ENCODE results near the gene SLC9A9. TPM values are rescaled to one million over a fixed set of nuclear protein-coding genes. Genes with fewer than 3 reads are reported as not detected.

The SLC9A9 gene
- total and polyA plus RNA-seq, 10 of the 15 experiments (the other 5 are each of a cell fraction or from before 2014, with no cell fraction given): 3.5 to 14.2 (median 9.3) TPM

- ATAC-seq (no peak), DNase-seq (ENCODE audit: low read depth, low spot score) (no peak)
- SMC1A ChIA-PET (ENCODE audit: uncharacterized antibody, unreplicated experiment): no interaction called here
These were observed 135.7 kb downstream of the SLC9A9 start for GRCh38 chr3:143712522-143712921.

More at GRCh38 chr3:143712522-143712921, 135.7 kb downstream of the SLC9A9 start:
- Histone ChIP-seq H3K36me3 (ENCODE audit: control insufficient read depth in 2 of 2, insufficient read depth in 2 of 2, low read length in 1 of 2) (no peaks in the 10 kb centered on the region), H3K79me2 (ENCODE audit: control insufficient read depth, insufficient read depth, low read length) (no peaks in the 10 kb centered on the region), H3K27me3 (replicated peaks in 1 of 2; ENCODE audit: control insufficient read depth in 2 of 2, insufficient read depth in 2 of 2, low read length in 1 of 2) (no peaks in the 10 kb centered on the region), H3K9ac (ENCODE audit: control insufficient read depth, insufficient read depth, low read length) (no peak overlapping the region), H3K27ac (ENCODE audit: control insufficient read depth, insufficient read depth) (no peak overlapping the region), H3K4me2 (ENCODE audit: control insufficient read depth, insufficient read depth) (no peak overlapping the region), H4K20me1 (ENCODE audit: control insufficient read depth, insufficient read depth) (no peaks in the 10 kb centered on the region), H2AFZ (ENCODE audit: control insufficient read depth, low read depth, low read length) (no peak overlapping the region), H3K4me1 (ENCODE audit: control insufficient read depth, insufficient read depth, low read length) (no peaks in the 10 kb centered on the region), H3K9me3 (replicated peaks; ENCODE audit: control insufficient read depth, insufficient read depth, low read length) (no peaks in the 10 kb centered on the region; the same call in 2 of the 3 replicates), H3K4me3 (no peak overlapping the region)
- no peak for FAIRE-seq
- TF ChIP-seq NBN (IDR thresholded peaks at IDR 0.05): no peak
- no peak for TF ChIP-seq NRF1 (conservative IDR thresholded peaks at IDR 0.05; ENCODE audit: low read depth, low read length)
- TF ChIP-seq POU2F2 (IDR thresholded peaks at IDR 0.05; ENCODE audit: borderline replicate concordance, low read depth, low read length): no peak
- TF ChIP-seq EGR1 (IDR thresholded peaks at IDR 0.05; ENCODE audit: borderline replicate concordance in 1 of 2, low read depth in 2 of 2, low read length in 2 of 2): no peak
- TF ChIP-seq HCFC1 (IDR thresholded peaks at IDR 0.05; ENCODE audit: low read length): no peak
- no peak for TF ChIP-seq POLR2A (IDR thresholded peaks at IDR 0.05; ENCODE audit: low read depth, low read length)
- no peak for TF ChIP-seq SUZ12 (IDR thresholded peaks at IDR 0.05; ENCODE audit: unreplicated experiment)
- no peak for TF ChIP-seq ZBTB33 (IDR thresholded peaks at IDR 0.05)
- no peak for TF ChIP-seq MEF2A (IDR thresholded peaks at IDR 0.05; ENCODE audit: insufficient read depth, low read depth, low read length)
- no peak for TF ChIP-seq CEBPZ (IDR thresholded peaks at IDR 0.05; ENCODE audit: low read depth, low read length)
- TF ChIP-seq WRNIP1 (IDR thresholded peaks at IDR 0.05; ENCODE audit: borderline replicate concordance, low read depth, low read length): no peak
- no peak for TF ChIP-seq BCL11A (IDR thresholded peaks at IDR 0.05; ENCODE audit: low read depth, low read length)
- TF ChIP-seq TAF1 (IDR thresholded peaks at IDR 0.05; ENCODE audit: borderline replicate concordance, low read depth, low read length): no peak
- intact Hi-C loops (cut with micrococcal nuclease; ENCODE audit: unreplicated experiment): no loop called here
- POLR2A ChIA-PET: interaction anchor here (1.0 kb wide), 1 partner anchor 26 kb away, joined by 4 read pairs; no protein-coding TSS in a partner anchor
- CTCF ChIA-PET: interaction anchor here (1.1 to 1.3 kb wide), 3 partner anchors 38 to 170 kb away, joined by 3 read pairs; no protein-coding TSS in a partner anchor
- in situ Hi-C loops (cut with MboI): no loop called here
- no TSS peak for BruUV-seq (replicated peaks)
- RAD21 ChIA-PET (ENCODE audit: unreplicated experiment): no interaction called here
